Activated naive CD8-positive, alpha-beta T cell (primary cell): ENCODE measurements around the gene SLC7A8.

Experiments used
- H3K27ac Mint-ChIP-seq: one replicate; pipeline ENCODE4 v1.8.0; 2021; ENCODE audit warnings: mixed read lengths
- H3K27me3 Mint-ChIP-seq: one replicate; pipeline ENCODE4 v1.8.0; 2021; ENCODE audit warnings: mixed read lengths
- H3K36me3 Mint-ChIP-seq: one replicate; pipeline ENCODE4 v1.8.0; 2021; ENCODE audit warnings: mixed read lengths
- H3K4me1 Mint-ChIP-seq: one replicate; pipeline ENCODE4 v1.8.0; 2021; ENCODE audit warnings: low read depth, mixed read lengths
- H3K4me3 Mint-ChIP-seq: one replicate; pipeline ENCODE4 v1.8.0; 2021; ENCODE audit warnings: mild to moderate bottlenecking, mixed read lengths
- H3K9me3 Mint-ChIP-seq: one replicate; pipeline ENCODE4 v1.8.0; 2021; ENCODE audit warnings: low read depth, mixed read lengths

SLC7A8 gene

DNA sequence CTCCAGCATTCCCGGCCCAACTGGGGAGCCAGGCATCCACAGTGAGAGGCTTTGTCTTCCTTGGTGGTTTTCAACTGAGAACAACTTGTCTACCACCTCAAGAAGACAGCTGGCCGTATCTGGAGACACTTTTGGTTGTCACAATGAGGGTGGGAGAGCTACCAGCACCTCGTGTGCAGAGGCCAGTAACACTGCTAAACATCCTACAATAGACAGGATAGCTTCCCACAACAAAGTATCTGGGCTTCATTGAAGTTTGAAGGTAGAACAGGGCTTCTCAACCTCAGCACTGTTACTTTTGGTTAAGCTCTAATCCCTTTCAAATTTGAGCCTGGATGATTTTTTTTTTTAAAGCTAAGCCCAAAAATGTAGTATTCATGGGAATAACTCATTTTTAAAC, 10.9 kb downstream of the SLC7A8 start:
- Mint-ChIP-seq H3K27me3 (no peaks in the 10 kb centered on the region), H3K27ac (no peak overlapping the region), H3K36me3 (no peaks in the 10 kb centered on the region), H3K4me1 (peaks cover 55% of the 10 kb centered on the region), H3K9me3 (no peaks in the 10 kb centered on the region), H3K4me3 (no peak overlapping the region)

DNA sequence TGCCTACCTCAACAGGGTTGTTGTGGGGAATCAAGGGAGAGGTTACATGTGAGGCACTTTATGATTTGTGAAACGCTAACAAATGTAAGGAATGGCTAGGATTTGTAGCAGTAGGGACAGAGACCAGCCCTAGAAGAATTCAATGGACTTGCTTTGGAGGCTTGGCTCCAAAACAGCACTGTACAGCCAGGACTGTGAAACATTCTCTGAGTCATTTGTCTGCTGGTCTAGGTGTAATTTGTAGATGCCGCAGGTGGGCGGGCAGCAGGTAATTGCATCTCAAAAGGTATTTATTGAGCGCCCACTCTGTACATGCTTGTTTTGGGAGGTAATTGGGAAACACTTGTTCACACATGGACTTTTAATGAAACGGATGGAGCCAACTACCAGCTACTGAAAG, 11.4 kb downstream of the SLC7A8 start:
- no peaks in the 10 kb centered on the region for H3K9me3 Mint-ChIP-seq

GRCh38 chr14:23171222-23171975, 12.1 kb downstream of the SLC7A8 start:
- no peaks in the 10 kb centered on the region for H3K36me3 Mint-ChIP-seq
- H3K27ac Mint-ChIP-seq, result no peak overlapping the region
- peaks cover 50% of the 10 kb centered on the region for H3K4me1 Mint-ChIP-seq

More for the DNA sequence above, 11.4 kb downstream of the SLC7A8 start:
- H3K27ac Mint-ChIP-seq, result no peak overlapping the region
- no peak overlapping the region for H3K4me3 Mint-ChIP-seq
- peaks cover 51% of the 10 kb centered on the region for H3K4me1 Mint-ChIP-seq
- H3K27me3 Mint-ChIP-seq, result no peaks in the 10 kb centered on the region
- H3K36me3 Mint-ChIP-seq, result no peaks in the 10 kb centered on the region

GRCh38 chr14:23169622-23170021, 13.8 kb downstream of the SLC7A8 start:
- Mint-ChIP-seq H3K4me1 (peaks cover 41% of the 10 kb centered on the region), H3K36me3 (no peaks in the 10 kb centered on the region), H3K27ac (no peak overlapping the region), H3K27me3 (no peaks in the 10 kb centered on the region), H3K4me3 (no peak overlapping the region), H3K9me3 (no peaks in the 10 kb centered on the region)

More at GRCh38 chr14:23171222-23171975, 12.1 kb downstream of the SLC7A8 start:
- Mint-ChIP-seq H3K27me3 (no peaks in the 10 kb centered on the region), H3K4me3 (no peak overlapping the region), H3K9me3 (no peaks in the 10 kb centered on the region)

DNA sequence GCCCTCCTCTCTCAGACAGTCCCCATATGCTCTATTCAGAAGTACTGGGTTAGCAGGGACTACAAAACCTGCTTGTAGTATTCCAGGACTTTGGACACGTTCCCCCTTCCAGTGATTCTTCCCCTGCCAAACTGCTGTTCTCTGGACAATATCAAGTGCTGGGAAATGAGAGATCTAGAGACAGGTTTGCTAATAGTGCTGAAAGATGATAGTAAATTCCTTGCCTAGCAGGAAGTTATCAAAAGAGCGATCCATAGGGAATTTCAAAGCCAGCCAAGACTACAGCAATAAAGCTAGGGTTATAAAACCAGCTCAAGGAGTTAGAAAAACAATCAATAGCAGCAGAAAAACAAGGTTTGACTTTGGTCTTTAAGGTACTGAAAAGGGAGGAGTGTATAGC, 15.2 kb downstream of the SLC7A8 start:
- H3K9me3 Mint-ChIP-seq, result no peaks in the 10 kb centered on the region
- no peak overlapping the region for H3K27ac Mint-ChIP-seq
- no peaks in the 10 kb centered on the region for H3K36me3 Mint-ChIP-seq
- no peaks in the 10 kb centered on the region for H3K27me3 Mint-ChIP-seq
- H3K4me1 Mint-ChIP-seq, result peaks cover 35% of the 10 kb centered on the region
- no peak overlapping the region for H3K4me3 Mint-ChIP-seq

DNA sequence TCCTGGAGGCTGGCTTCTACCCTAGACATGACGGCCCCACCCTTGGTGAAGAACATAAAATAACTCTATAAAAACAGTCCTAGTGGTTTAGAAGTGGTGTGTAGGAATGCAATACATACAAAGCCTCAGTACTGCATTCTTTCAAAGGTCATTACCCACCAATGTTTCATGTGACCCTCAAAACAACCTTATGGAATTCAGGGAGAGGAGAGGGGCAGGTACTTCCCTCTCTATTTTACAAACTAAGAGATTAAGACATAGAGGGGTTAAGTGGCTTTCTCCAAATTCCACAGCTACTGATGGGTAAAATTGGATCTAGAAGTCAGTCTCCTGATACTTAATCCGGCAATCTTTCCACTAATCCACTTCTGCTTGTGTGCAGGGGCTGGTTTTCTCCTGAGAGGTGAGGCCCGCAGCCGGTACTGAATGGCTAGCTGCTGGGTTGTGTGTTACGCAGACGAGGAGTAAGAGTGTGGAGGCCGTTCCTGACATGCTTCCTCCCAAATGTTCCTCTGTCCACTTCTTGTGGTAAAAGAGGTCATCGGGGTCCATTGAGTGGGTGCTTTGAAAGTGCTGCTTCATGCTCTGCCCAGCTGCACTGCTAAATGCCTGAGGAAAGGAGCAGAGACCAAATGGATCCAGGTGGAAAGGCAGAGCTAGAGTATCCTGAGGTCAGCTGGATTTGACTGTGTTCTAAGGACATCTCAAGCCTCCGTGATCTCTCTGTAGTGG, 16.2 kb downstream of the SLC7A8 start:
- no peaks in the 10 kb centered on the region for H3K27me3 Mint-ChIP-seq
- peaks cover 35% of the 10 kb centered on the region for H3K4me1 Mint-ChIP-seq
- H3K36me3 Mint-ChIP-seq, result no peaks in the 10 kb centered on the region
- H3K27ac Mint-ChIP-seq, result no peak overlapping the region
- H3K4me3 Mint-ChIP-seq, result no peak overlapping the region
- no peaks in the 10 kb centered on the region for H3K9me3 Mint-ChIP-seq

DNA sequence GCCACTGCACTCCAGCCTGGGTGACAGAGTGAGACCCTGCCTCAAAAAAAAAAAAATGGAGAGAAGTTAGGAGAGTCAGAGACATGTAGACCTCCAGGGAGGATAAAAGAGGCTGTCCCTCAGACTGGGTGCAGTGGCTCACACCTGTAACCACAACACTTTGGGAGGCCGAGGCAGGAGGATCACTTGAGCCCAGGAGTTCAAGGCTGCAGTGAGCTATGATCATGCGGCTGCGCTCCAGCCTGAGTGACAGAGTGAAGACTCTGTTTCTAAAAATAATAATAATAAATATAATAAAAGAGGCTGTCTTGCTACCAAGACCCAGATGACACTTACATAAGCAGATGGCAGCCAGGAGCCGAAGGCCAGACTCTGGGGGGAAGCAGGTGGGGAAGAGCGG, 18.5 kb downstream of the SLC7A8 start:
- H3K27me3 Mint-ChIP-seq, result no peaks in the 10 kb centered on the region
- no peak overlapping the region for H3K27ac Mint-ChIP-seq
- no peaks in the 10 kb centered on the region for H3K9me3 Mint-ChIP-seq
- H3K4me3 Mint-ChIP-seq, result no peak overlapping the region
- H3K4me1 Mint-ChIP-seq, result peaks cover 30% of the 10 kb centered on the region
- H3K36me3 Mint-ChIP-seq, result no peaks in the 10 kb centered on the region

GRCh38 chr14:23164250-23164649, 19.2 kb downstream of the SLC7A8 start:
- H3K9me3 Mint-ChIP-seq, result no peaks in the 10 kb centered on the region
- peak overlapping the region; percentile 25 for H3K27ac Mint-ChIP-seq
- no peak overlapping the region for H3K4me3 Mint-ChIP-seq
- H3K27me3 Mint-ChIP-seq, result no peaks in the 10 kb centered on the region
- H3K4me1 Mint-ChIP-seq, result peaks cover 28% of the 10 kb centered on the region
- H3K36me3 Mint-ChIP-seq, result no peaks in the 10 kb centered on the region

DNA sequence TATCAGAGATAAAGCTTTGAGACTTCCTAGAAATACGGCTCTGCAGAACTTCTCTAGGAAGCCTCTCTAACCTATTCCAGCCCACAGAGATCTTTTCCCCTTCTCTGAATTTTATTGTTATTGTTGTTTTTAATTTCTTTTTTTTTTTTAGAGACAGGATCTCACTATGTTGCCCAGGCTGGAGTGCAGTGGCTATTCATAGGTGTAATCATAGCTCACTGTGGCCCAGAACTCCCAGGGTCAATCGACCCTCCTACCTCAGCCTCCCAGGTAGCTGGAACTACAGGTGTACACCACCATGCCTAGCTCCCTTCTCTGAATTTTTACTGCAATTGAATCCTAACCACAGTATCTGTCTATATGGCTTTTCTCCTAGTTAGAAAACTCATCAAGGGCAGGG, 19.6 kb downstream of the SLC7A8 start:
- Mint-ChIP-seq H3K36me3 (no peaks in the 10 kb centered on the region), H3K4me3 (no peak overlapping the region), H3K27ac (peak overlapping the region; percentile 25), H3K27me3 (no peaks in the 10 kb centered on the region), H3K4me1 (peaks cover 28% of the 10 kb centered on the region), H3K9me3 (no peaks in the 10 kb centered on the region)

DNA sequence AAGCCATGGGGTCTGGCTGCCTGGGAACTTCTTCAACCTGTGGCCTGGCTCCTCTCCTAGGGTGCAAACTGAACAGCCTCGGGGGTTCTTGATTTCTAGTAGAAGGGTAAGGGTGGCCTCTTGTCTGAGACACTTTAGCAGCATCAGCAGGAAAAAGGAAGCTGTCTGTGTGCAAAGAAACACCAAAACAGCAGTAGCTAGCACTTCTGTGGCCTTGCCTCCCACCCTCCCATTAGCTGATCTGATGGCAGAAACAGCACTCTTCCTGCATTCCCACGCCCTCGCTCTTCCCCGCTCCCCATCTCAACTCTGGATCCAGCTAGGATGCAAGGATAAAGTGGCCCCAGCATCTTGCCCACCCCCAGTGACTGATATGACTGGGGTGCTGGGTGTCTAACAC, 20.7 kb downstream of the SLC7A8 start:
- Mint-ChIP-seq H3K36me3 (no peaks in the 10 kb centered on the region), H3K9me3 (no peaks in the 10 kb centered on the region), H3K4me1 (peaks cover 28% of the 10 kb centered on the region), H3K27me3 (no peaks in the 10 kb centered on the region), H3K4me3 (peak overlapping the region; percentile 73), H3K27ac (peak overlapping the region; percentile 84)

GRCh38 chr14:23162005-23162404, 21.5 kb downstream of the SLC7A8 start:
- no peaks in the 10 kb centered on the region for H3K27me3 Mint-ChIP-seq
- H3K36me3 Mint-ChIP-seq, result no peaks in the 10 kb centered on the region
- H3K4me1 Mint-ChIP-seq, result peaks cover 28% of the 10 kb centered on the region
- peak overlapping the region; percentile 84 for H3K27ac Mint-ChIP-seq
- H3K4me3 Mint-ChIP-seq, result peak overlapping the region; percentile 64
- H3K9me3 Mint-ChIP-seq, result no peaks in the 10 kb centered on the region

DNA sequence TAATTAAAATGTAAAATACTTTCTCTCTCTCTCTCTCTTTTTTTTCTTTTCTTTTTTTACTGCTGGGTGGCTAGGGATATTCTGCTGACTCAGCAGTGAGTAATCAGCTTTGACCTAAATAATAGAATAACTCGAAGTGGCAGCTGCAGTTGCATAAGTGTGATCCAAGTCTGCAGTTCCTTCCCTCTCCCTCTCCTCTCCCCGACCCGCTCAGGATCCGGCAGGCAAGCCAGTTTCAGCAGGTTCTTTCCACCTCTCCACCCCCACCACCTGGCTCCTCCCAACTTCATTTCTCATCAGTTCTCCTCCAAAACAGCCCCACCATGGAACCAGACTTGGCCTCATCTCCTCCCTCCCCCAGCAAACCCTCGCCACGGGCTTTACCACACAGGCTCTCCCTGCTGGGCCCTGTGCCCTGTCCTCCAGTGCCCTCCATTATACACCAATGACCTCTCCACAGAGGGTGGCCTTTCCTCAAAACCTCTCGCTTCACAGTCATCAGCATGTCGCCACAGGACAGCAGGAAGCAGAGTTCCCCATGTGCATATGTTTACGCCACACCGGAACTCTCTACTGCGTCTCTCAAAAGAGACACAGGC, 22.4 kb downstream of the SLC7A8 start:
- H3K4me3 Mint-ChIP-seq, result no peak overlapping the region
- no peaks in the 10 kb centered on the region for H3K36me3 Mint-ChIP-seq
- H3K27ac Mint-ChIP-seq, result peak overlapping the region; percentile 34
- no peaks in the 10 kb centered on the region for H3K9me3 Mint-ChIP-seq
- H3K27me3 Mint-ChIP-seq, result no peaks in the 10 kb centered on the region
- peaks cover 31% of the 10 kb centered on the region for H3K4me1 Mint-ChIP-seq

GRCh38 chr14:23159532-23159931, 23.9 kb downstream of the SLC7A8 start:
- H3K27ac Mint-ChIP-seq, result no peak overlapping the region
- peaks cover 41% of the 10 kb centered on the region for H3K4me1 Mint-ChIP-seq
- H3K27me3 Mint-ChIP-seq, result no peaks in the 10 kb centered on the region
- no peaks in the 10 kb centered on the region for H3K36me3 Mint-ChIP-seq
- H3K4me3 Mint-ChIP-seq, result no peak overlapping the region
- H3K9me3 Mint-ChIP-seq, result no peaks in the 10 kb centered on the region

DNA sequence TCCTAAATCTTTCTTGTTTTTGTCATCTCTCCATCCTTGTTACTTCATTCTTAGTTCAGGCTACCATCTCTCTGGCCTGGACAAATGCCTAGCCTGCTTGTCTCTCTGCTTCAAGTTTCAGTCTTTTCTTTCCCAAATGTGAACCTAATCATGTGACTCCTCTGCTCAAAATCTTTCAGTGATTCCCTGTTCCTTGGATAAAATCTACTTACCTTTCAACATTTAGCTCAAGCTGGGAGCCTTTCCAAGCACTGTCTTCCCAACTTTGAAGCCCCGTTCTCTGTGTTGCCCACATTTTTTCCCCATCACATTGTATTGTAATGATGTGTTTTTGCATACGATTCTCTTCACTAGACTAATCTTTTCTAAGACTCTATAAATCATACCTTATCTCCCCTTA, 24.7 kb downstream of the SLC7A8 start:
- Mint-ChIP-seq H3K27ac (no peak overlapping the region), H3K27me3 (no peaks in the 10 kb centered on the region), H3K4me1 (peaks cover 45% of the 10 kb centered on the region), H3K9me3 (no peaks in the 10 kb centered on the region), H3K36me3 (no peaks in the 10 kb centered on the region), H3K4me3 (no peak overlapping the region)

DNA sequence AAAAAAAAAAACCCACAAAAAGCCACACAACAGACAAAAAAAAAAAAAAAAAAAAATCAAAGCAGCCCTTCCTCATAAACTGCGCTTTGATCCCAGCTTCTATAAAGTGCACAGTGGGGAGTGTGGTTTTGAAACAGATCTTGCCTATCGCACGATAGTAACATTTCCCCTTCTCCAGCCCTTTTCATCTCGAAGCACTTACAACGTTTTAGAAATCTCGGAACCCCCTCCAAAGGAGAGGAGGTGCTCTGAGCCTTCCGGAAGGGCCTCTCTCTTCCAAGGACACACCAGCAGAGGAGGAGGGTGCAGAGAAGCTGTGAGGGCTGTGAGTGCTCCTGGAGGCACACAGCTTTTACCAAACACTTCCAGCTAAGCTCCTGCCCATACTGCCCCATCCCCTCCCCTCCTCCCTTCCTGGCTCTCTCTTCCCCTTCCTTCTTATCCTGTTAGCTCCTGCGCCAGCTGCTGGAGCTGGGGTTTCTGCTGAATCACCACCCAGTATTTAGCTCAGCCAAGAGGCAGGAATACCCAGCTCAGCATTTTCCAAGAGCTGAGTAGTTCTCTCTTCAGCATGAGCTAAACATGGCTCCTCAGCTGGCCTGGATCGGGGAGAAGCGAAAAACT, 28.4 kb downstream of the SLC7A8 start:
- H3K9me3 Mint-ChIP-seq, result no peaks in the 10 kb centered on the region
- no peaks in the 10 kb centered on the region for H3K36me3 Mint-ChIP-seq
- peaks cover 30% of the 10 kb centered on the region for H3K4me1 Mint-ChIP-seq
- no peak overlapping the region for H3K27ac Mint-ChIP-seq
- H3K27me3 Mint-ChIP-seq, result no peaks in the 10 kb centered on the region
- H3K4me3 Mint-ChIP-seq, result peak overlapping the region; percentile 46
